Fibroblast of pulmonary artery (primary cell): ENCODE results near the gene QPCTL.

Experiments used
- DNase-seq: peaks from one replicate; pipeline ENCODE4 v3.0.0-alpha.2; 2010; ENCODE audit warnings: low read depth
- H3K4me3 ChIP-seq: replicated peaks from 2 replicates; pipeline ENCODE4 v1.5.1; 2011; ENCODE audit warnings: low read depth, mild to moderate bottlenecking, control low read depth, low read length, moderate library complexity
- TF ChIP-seq, protein P1 (sequence below): IDR thresholded peaks from 2 replicates; pipeline ENCODE4 v1.5.1; 2011; ENCODE audit warnings: mild to moderate bottlenecking, control low read depth, low read length, inconsistent platforms; ENCODE audit errors: missing control alignments

Gene QPCTL

DNA sequence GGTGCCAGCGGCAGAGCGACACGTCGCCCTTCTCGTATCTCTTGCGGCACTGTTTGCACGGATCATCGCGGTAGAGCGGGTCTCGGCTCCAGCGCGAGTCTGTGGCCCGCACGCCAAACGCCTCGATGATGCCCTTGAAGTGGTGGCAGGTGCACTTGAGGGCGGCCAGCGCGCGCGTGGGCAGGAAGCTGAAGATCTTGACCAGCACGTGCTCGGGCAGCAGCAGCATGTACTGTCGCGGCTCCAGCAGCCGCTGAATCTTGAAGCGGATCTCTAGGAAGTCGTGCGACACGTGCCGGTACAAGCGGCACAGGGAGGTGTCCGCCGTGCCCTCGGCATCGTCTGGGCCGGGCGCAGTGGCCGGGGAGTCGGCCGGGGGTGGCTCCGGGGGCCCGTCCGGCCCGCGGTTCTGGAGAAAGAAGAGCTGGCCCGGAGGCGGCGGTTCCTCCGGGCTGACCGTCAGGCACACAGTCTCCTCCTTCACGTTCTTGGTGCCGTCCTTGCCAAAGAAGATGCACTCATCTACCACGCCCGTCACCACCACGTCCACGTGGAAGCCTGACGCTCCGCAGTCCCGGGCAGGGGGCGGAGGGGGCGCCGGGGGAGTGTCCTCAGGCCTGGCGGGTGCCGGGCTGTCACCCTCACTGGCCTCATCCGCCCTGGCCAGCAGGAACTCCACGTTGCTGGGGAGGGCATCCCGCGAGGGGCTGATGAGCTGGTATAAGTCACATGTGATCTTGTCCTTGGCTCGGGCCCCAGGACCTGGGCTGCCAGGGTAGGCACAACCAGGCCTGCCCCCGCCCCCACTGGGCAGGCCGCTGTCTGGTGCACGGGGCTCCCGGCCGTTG, 19.6 kb downstream of the QPCTL start:
- no peak overlapping the region for H3K4me3 ChIP-seq
- TF ChIP-seq, protein P1, sequence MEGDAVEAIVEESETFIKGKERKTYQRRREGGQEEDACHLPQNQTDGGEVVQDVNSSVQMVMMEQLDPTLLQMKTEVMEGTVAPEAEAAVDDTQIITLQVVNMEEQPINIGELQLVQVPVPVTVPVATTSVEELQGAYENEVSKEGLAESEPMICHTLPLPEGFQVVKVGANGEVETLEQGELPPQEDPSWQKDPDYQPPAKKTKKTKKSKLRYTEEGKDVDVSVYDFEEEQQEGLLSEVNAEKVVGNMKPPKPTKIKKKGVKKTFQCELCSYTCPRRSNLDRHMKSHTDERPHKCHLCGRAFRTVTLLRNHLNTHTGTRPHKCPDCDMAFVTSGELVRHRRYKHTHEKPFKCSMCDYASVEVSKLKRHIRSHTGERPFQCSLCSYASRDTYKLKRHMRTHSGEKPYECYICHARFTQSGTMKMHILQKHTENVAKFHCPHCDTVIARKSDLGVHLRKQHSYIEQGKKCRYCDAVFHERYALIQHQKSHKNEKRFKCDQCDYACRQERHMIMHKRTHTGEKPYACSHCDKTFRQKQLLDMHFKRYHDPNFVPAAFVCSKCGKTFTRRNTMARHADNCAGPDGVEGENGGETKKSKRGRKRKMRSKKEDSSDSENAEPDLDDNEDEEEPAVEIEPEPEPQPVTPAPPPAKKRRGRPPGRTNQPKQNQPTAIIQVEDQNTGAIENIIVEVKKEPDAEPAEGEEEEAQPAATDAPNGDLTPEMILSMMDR, result no peak
- no peak for DNase-seq

DNA sequence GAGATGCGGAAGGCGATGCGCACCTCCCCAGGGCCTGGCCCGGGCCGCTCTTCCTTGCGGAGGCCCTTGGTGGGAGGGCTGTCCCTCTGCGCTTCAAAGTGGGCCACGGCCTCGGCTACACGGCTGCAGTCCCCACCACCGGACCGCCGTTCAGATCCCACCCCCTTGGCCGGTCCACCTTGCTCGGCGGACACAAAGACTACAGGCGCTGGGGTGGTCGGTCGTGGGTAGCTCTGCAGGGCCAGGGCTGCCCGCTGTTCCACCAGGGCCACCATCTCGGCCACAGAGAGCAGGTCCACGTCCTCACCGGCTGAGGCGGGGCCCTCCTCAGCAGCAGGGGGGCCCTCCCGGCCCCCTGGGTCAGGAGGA, 20.2 kb downstream of the QPCTL start:
- DNase-seq, result no peak
- H3K4me3 ChIP-seq, result no peak overlapping the region
- TF ChIP-seq, protein P1, result no peak

DNA sequence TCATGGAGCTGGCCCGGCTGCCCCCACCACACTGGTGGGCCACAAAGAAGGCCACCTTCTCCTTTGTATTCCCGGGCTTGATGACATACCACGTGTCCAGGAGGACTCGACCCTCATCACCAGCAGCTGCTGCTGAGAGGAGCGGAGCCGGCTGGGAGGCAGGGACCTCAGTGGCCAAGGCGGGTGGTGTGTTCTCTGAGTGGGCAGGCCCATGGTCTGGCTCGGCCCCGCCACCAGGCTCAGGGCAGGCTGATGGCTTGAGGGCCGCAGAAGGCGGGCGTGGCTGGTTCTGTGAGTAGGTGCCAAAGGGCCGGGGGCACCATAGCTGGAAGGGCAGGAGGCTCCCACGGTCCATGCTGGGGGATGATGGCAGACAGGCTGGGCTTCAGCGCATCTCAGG, 20.7 kb downstream of the QPCTL start:
- DNase-seq, result no peak
- TF ChIP-seq, protein P1, result no peak
- H3K4me3 ChIP-seq, result no peak overlapping the region

DNA sequence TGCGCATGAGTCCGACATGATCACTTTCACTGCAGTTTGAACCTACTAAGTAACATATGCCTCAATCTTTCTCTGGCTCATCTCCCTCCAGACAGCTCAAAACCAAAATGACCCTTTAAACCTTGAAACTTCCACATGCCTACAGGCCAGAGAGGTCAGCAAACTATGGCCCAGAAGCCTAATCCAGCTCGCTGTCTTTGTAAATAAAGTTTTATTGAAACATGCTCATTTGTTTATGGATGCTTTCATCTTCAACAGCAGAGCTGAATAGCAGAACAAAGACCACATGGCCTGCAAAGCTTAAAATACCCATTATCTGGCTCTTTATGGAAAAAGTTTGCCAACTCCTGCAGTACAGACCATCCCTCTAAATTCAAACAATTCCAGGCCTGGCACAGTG, 22.7 kb downstream of the QPCTL start:
- DNase-seq, result no peak
- TF ChIP-seq, protein P1, result no peak
- no peak overlapping the region for H3K4me3 ChIP-seq

DNA sequence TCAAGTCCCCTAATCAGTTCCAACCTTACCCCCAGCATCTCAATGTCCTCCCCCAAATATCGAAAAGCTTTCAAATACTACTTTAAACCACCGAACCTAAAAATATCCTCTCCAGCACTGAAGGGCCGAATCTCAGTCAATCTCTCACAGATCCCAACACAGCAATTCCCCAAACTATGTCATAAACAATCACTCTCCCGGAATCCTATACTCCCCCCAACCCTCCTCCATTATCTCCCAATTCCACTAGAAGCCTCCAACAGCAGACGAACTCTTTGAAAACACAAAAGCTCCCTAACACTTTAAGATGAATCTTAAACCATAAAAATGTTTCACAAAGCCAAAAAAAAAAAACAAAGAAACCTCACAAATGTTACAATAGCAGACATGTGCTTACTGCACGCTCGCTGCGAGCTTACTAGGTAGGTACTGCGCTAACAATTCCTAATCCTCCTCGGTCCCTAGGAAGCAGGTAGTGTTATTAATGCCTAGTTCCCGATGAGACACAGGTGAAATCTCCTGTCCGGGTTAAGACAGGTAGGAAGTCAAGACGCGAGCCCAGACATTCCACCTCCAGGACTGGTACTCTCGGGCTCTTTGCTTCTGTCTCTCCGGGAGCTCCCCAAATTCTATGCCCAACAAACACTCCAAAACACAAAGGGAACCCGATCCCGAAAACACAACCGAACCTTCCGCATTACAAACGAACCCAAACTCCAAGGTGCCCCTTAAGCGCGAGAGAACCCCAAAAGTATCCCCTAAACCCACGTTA, 24.1 kb downstream of the QPCTL start:
- DNase-seq, result peak; percentile 41
- peak overlapping the region; percentile 96 for H3K4me3 ChIP-seq
- TF ChIP-seq, protein P1, result no peak

DNA sequence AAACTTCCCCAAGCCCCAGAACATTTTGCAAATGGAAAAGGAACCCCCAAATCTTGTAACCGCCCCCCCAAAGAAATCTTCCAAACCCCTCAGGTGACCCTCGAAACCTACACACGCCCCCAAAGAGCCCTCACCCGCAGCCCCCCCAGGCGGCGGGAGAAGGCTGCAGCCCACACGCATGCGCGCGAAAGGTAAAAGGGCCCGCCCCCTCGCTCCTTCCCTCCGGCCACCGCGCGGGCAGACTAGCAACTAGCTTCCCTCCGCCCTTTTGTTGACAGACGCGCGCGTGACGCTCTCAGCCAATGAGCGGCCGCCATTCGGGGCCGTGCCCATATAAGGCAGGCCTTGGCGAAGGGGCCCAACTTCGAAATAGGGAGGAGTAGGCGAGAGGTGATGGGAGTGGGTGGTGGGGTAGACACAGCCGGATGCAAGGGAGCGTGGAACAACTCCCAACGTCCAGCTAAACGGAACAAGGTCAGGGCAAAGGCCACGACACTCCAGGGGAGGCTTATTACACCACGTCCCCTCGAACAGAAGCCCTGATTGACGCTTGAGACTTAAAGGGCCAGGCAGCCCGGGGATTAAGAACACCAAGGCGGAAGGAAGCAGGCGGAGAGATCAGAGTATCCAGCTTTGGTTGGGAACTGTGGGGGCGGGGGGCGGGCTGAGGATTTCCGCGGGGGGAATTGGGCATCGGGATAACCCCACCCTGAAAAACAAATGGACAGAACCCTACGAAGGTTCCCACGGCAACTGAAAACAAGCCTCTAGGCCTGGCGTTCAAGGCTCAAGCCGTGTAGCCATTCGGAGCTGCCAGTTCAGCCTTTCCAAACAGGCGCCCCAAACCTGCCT, 24.9 kb downstream of the QPCTL start:
- TF ChIP-seq, protein P1, result no peak
- DNase-seq, result peak; percentile 100
- peak overlapping the region; percentile 96 for H3K4me3 ChIP-seq
